ENCODE results near the gene PDE6C. TPM values are rescaled to one million over a fixed set of nuclear protein-coding genes. Genes with fewer than 3 reads are reported as not detected.

The PDE6C gene
- total RNA-seq, 2 donors from 2014 or later = not detected

GRCh38 chr10:93702210-93703001 lies 90.1 kb downstream of the PDE6C start, which contains the start of gene FRA10AC1:
Gene FRA10AC1, minus strand, starts transcription at chr10:93702592. Its CDS starts 2,486 bp downstream, at chr10:93700106.
- Histone ChIP-seq H3K9me3 (no peaks in the 10 kb centered on the region), H3K4me3 (peak within 1 kb of the TSS; percentile 78), H3K4me1 (ENCODE audit: control insufficient read depth in 1 of 2, low read depth in 2 of 2) (peaks cover 12% of the 10 kb centered on the region in 2 donors), H3K36me3 (peaks cover under 1% of the 10 kb centered on the region), H3K27ac (peak within 1 kb of the TSS; percentile 78 to 83), H3K27me3 (replicated peaks; ENCODE audit: insufficient read depth) (no peaks in the 10 kb centered on the region)
- TF ChIP-seq CTCF (IDR thresholded peaks at IDR 0.05) = peak; percentile 39
- ATAC-seq (ENCODE audit: insufficient number of reproducible peaks, low FRiP score, low read depth) (peak; percentile 81), DNase-seq (ENCODE audit: low spot score) (peak; percentile 84)

DNA sequence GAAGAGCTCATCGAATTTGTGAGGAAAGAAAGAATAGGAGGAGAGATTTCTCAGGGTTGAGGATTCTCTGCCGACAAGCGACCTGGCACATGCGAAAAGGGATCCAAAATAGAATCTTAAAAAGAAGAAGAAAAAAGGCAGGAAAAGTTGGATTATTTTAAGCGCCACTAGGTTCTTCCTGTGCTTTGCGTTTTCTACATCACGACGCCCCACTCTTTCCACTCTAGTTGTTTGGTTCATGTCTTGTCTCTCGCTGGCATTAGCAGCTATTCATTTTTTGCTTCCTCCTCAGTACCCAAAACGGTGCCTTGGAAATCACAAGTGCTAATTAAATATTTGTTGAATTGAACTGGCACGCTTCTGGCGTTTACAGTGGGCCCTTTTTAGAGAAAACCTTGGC lies 90.7 kb downstream of the PDE6C start:
- H3K36me3 ChIP-seq = no peaks in the 10 kb centered on the region
- no peak for TF ChIP-seq CTCF (IDR thresholded peaks at IDR 0.05)
- H3K4me3 ChIP-seq = peak overlapping the region; percentile 78
- no peaks in the 10 kb centered on the region for H3K27me3 ChIP-seq (replicated peaks; ENCODE audit: insufficient read depth)
- peak overlapping the region; percentile 78 to 83 for H3K27ac ChIP-seq
- H3K9me3 ChIP-seq = no peaks in the 10 kb centered on the region
- peaks cover 12% of the 10 kb centered on the region in 2 donors for H3K4me1 ChIP-seq (ENCODE audit: control insufficient read depth in 1 of 2, low read depth in 2 of 2)
- DNase-seq (ENCODE audit: low spot score) = no peak
- no peak for ATAC-seq (ENCODE audit: insufficient number of reproducible peaks, low FRiP score, low read depth)

DNA sequence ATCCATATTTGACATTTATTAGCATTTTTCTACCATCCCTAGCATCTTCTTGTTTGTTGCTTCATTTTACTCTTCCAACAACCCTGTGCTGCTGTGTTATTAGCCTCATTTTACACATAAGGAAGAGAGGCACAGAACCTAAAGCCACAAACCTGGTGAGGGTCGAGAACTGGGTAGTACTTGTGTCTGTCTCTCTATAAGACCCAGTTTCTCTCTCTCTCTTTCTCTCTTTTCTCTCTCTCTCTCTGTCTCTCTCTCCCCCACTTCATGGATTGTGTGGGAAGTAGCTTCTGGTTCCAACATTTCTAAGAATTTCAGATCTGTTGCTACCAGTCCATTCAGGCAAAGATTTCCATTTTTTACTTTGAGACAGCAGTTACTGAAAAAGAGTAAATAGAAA lies 91.5 kb downstream of the PDE6C start:
- Histone ChIP-seq H3K9me3 (no peaks in the 10 kb centered on the region), H3K27me3 (replicated peaks; ENCODE audit: insufficient read depth) (no peaks in the 10 kb centered on the region), H3K4me1 (ENCODE audit: control insufficient read depth in 1 of 2, low read depth in 2 of 2) (peaks cover 12% of the 10 kb centered on the region in 2 donors), H3K36me3 (no peaks in the 10 kb centered on the region), H3K27ac (no peak overlapping the region), H3K4me3 (peak overlapping the region; percentile 78)
- DNase-seq (ENCODE audit: low spot score) (no peak), ATAC-seq (ENCODE audit: insufficient number of reproducible peaks, low FRiP score, low read depth) (no peak)
- TF ChIP-seq CTCF (IDR thresholded peaks at IDR 0.05) = no peak

- H3K27me3 ChIP-seq (replicated peaks; ENCODE audit: insufficient read depth) = no peaks in the 10 kb centered on the region
- H3K4me3 ChIP-seq = no peak overlapping the region
- no peaks in the 10 kb centered on the region for H3K9me3 ChIP-seq
- no peak for ATAC-seq (ENCODE audit: insufficient number of reproducible peaks, low FRiP score, low read depth)
- TF ChIP-seq CTCF (IDR thresholded peaks at IDR 0.05) = no peak
- H3K27ac ChIP-seq = no peak overlapping the region
- no peaks in the 10 kb centered on the region for H3K36me3 ChIP-seq
- DNase-seq (ENCODE audit: low spot score) = no peak
- peaks cover 12% of the 10 kb centered on the region in 2 donors for H3K4me1 ChIP-seq (ENCODE audit: control insufficient read depth in 1 of 2, low read depth in 2 of 2)
Measured at GRCh38 chr10:93704451-93704850, 92.1 kb downstream of the PDE6C start.

GRCh38 chr10:93707623-93708022 lies 95.3 kb downstream of the PDE6C start:
- H3K36me3 ChIP-seq = no peaks in the 10 kb centered on the region
- ATAC-seq (ENCODE audit: insufficient number of reproducible peaks, low FRiP score, low read depth) = no peak
- no peaks in the 10 kb centered on the region for H3K4me1 ChIP-seq (ENCODE audit: control insufficient read depth in 1 of 2, low read depth in 2 of 2)
- no peaks in the 10 kb centered on the region for H3K9me3 ChIP-seq
- TF ChIP-seq CTCF (IDR thresholded peaks at IDR 0.05) = no peak
- no peaks in the 10 kb centered on the region for H3K27me3 ChIP-seq (replicated peaks; ENCODE audit: insufficient read depth)
- no peak overlapping the region for H3K4me3 ChIP-seq
- DNase-seq (ENCODE audit: low spot score) = no peak
- no peak overlapping the region for H3K27ac ChIP-seq

Data from thoracic aorta (tissue), 2 donors.